IMR-90 (cell line): ENCODE data around the gene INF2. TPM values are rescaled to one million over a fixed set of nuclear protein-coding genes. Genes with fewer than 3 reads are reported as not detected.

Experiments
- ATAC-seq: fragments of 200-7000 bp; cut with Tn5 transposase; 2 replicates; pipeline ENCODE4 v1.9.1; 2020; ENCODE audit warnings: low read depth, mild to moderate bottlenecking, moderate library complexity
- BruUV-seq: library from RNA; stranded (reverse); fragments of 400-500 nt; replicated peaks from 2 replicates; lab custom pipeline; 2021; lab: Mats Ljungman, UMichigan
- CTCF ChIA-PET: fragments of 300-600 bp; formaldehyde crosslinking; extraction: SDS; loops from one replicate; lab custom pipeline; 2021; ENCODE audit warnings: antibody characterized with exemption; lab: Yijun Ruan, JAX
- POLR2A ChIA-PET: fragments of 300-600 bp; sonication (Branson Sonifier 250); formaldehyde crosslinking; loops from one replicate; lab custom pipeline; 2022; ENCODE audit warnings: antibody characterized with exemption; ENCODE audit not compliant: unreplicated experiment; lab: Charles Lee
- DNase-seq: peaks from one replicate; pipeline ENCODE4 v3.0.0; 2013
- H2AFZ ChIP-seq: replicated peaks from 2 replicates; pipeline ENCODE3; 2013; ENCODE audit warnings: low read length, mild to moderate bottlenecking; ENCODE audit not compliant: poor library complexity
- H2AK5ac ChIP-seq: 2 replicates; pipeline ENCODE4 v1.6.1; 2013; ENCODE audit warnings: low read depth, low read length, inconsistent platforms
- H2AK9ac ChIP-seq: replicated peaks from 2 replicates; pipeline ENCODE3; 2013; ENCODE audit warnings: mild to moderate bottlenecking, low read depth, low read length, moderate library complexity; ENCODE audit not compliant: poor library complexity
- H2BK120ac ChIP-seq: 2 replicates; pipeline ENCODE4 v1.6.1; 2013; ENCODE audit warnings: low read depth, low read length, inconsistent platforms
- H2BK15ac ChIP-seq: 3 replicates; pipeline ENCODE4 v1.6.1; 2013; ENCODE audit warnings: low read depth, low read length, inconsistent platforms
- H2BK20ac ChIP-seq: 2 replicates; pipeline ENCODE4 v1.6.1; 2013; ENCODE audit warnings: low read depth, mild to moderate bottlenecking, inconsistent platforms, low read length, moderate library complexity
- H2BK5ac ChIP-seq: 2 replicates; pipeline ENCODE4 v1.6.1; 2013; ENCODE audit warnings: mild to moderate bottlenecking, low read depth, low read length, inconsistent platforms; ENCODE audit not compliant: poor library complexity, severe bottlenecking
- H3K14ac ChIP-seq: replicated peaks from 2 replicates; pipeline ENCODE4 v1.6.1; 2013; ENCODE audit warnings: low read depth, low read length, inconsistent platforms
- H3K18ac ChIP-seq: 2 replicates; pipeline ENCODE4 v1.6.1; 2013; ENCODE audit warnings: low read depth, low read length, control low read depth
- H3K23ac ChIP-seq: 2 replicates; pipeline ENCODE4 v1.6.1; 2013; ENCODE audit warnings: low read depth, low read length, inconsistent platforms
- H3K27ac ChIP-seq: 2 replicates; pipeline ENCODE4 v1.5.1; 2013; ENCODE audit warnings: mild to moderate bottlenecking, control low read depth, low read length; ENCODE audit not compliant: insufficient read depth
- H3K27me3 ChIP-seq: 2 replicates; pipeline ENCODE4 v1.6.1; 2013; ENCODE audit warnings: low read length; ENCODE audit not compliant: control insufficient read depth, insufficient read depth
- H3K36me3 ChIP-seq: 2 replicates; pipeline ENCODE4 v1.6.1; 2013; ENCODE audit warnings: low read length, mixed read lengths; ENCODE audit not compliant: control insufficient read depth, insufficient read depth
- H3K4ac ChIP-seq: 2 replicates; pipeline ENCODE4 v1.6.1; 2013; ENCODE audit warnings: low read depth, low read length, inconsistent platforms
- H3K4me1 ChIP-seq: 2 replicates; pipeline ENCODE4 v1.6.1; 2013; ENCODE audit warnings: low read length, mixed read lengths; ENCODE audit not compliant: control insufficient read depth, insufficient read depth
- H3K4me2 ChIP-seq: 2 replicates; pipeline ENCODE4 v1.6.1; 2013; ENCODE audit warnings: low read depth, mild to moderate bottlenecking, control low read depth, low read length, moderate library complexity
- H3K4me3 ChIP-seq: 2 replicates; pipeline ENCODE4 v1.5.1; 2013; ENCODE audit warnings: low read depth, mild to moderate bottlenecking, control low read depth, low read length, moderate library complexity; ENCODE audit not compliant: insufficient read depth
- H3K56ac ChIP-seq: 2 replicates; pipeline ENCODE4 v1.6.1; 2013; ENCODE audit warnings: low read length, inconsistent platforms; ENCODE audit not compliant: insufficient read depth; ENCODE audit errors: extremely low read depth
- H3K79me1 ChIP-seq, 2 experiments: 2 replicates each; pipeline ENCODE4 v1.6.1; 2013; ENCODE audit warnings: low read length in 2 of 2, inconsistent platforms in 1 of 2, low read depth in 1 of 2
- H3K9ac ChIP-seq: 2 replicates; pipeline ENCODE4 v1.6.1; 2013; ENCODE audit warnings: low read depth, low read length, control low read depth
- H3K9me1 ChIP-seq: 2 replicates; pipeline ENCODE4 v1.6.1; 2013; ENCODE audit warnings: low read length, inconsistent platforms; ENCODE audit not compliant: insufficient read depth
- H3K9me3 ChIP-seq: 2 replicates; pipeline ENCODE4 v1.6.1; 2013; ENCODE audit warnings: low read length; ENCODE audit not compliant: control insufficient read depth, insufficient read depth
- H4K20me1 ChIP-seq: 2 replicates; pipeline ENCODE4 v1.6.1; 2013; ENCODE audit warnings: low read length, inconsistent platforms; ENCODE audit not compliant: insufficient read depth
- H4K5ac ChIP-seq: 2 replicates; pipeline ENCODE4 v1.6.1; 2013; ENCODE audit warnings: mild to moderate bottlenecking, low read depth, low read length, control low read depth
- H4K8ac ChIP-seq, 2 experiments: 2 replicates each; pipeline ENCODE4 v1.6.1; 2013; ENCODE audit warnings: low read depth in 2 of 2, low read length in 2 of 2, control low read depth in 1 of 2, inconsistent platforms in 1 of 2
- H4K91ac ChIP-seq: 2 replicates; pipeline ENCODE4 v1.6.1; 2013; ENCODE audit warnings: low read depth, low read length, inconsistent platforms; ENCODE audit not compliant: insufficient read depth
- CEBPB ChIP-seq: IDR thresholded peaks from 2 replicates; pipeline ENCODE4 v1.6.1; 2012; ENCODE audit warnings: low read depth, low read length, improper control_type of control experiment
- MAZ ChIP-seq: IDR thresholded peaks from 2 replicates; pipeline ENCODE4 v1.6.1; 2012; ENCODE audit warnings: low read depth, mild to moderate bottlenecking, low read length, improper control_type of control experiment, moderate library complexity, borderline replicate concordance
- WGBS, 2 experiments: methylation state at CpG; one replicate each; pipeline versions ENCODE4 v1.1.5 to v1.1.7; 2013; ENCODE audit warnings: missing lambda C conversion rate in 2 of 2; ENCODE audit not compliant: insufficient read length in 1 of 2; ENCODE audit errors: extremely low coverage in 2 of 2; 5-methylcytosine and 5-hydroxymethylcytosine counted together
- dilution Hi-C: fragments of 300-500 bp; cut with HindIII; formaldehyde crosslinking; loops from one replicate; pipeline ENCODE4 v1.14.3; 2018; ENCODE audit warnings: low sequenced_read_pairs; ENCODE audit not compliant: unreplicated experiment
- in situ Hi-C: fragments of 300-500 bp; cut with MboI; formaldehyde crosslinking; loops from 3 replicates; pipeline ENCODE4 v1.14.3; 2019; ENCODE audit warnings: low sequenced_read_pairs, inconsistent platforms, mixed read lengths
- intact Hi-C: fragments of 100-400 bp; cut with micrococcal nuclease; formaldehyde crosslinking; loops from 2 replicates; pipeline ENCODE4 v1.10.0; 2022
- polyA plus RNA-seq, 3 experiments: library from polyadenylated mRNA; depleted of rRNA; stranded (reverse); fragments of >200 nt; gene quantifications; 2 replicates each; pipeline ENCODE4 v1.2.3, GENCODE V29; 2012; ENCODE audit warnings: low replicate concordance in 1 of 3
- total RNA-seq: library from RNA; depleted of rRNA; stranded (reverse); fragments of >200 nt; gene quantifications from 2 replicates; pipeline ENCODE4 v1.2.3, GENCODE V29; 2012

INF2 gene
- total and polyA plus RNA-seq, 2 of the 4 experiments (the other 2 are of a cell fraction) = 16.8 to 62.1 TPM

DNA sequence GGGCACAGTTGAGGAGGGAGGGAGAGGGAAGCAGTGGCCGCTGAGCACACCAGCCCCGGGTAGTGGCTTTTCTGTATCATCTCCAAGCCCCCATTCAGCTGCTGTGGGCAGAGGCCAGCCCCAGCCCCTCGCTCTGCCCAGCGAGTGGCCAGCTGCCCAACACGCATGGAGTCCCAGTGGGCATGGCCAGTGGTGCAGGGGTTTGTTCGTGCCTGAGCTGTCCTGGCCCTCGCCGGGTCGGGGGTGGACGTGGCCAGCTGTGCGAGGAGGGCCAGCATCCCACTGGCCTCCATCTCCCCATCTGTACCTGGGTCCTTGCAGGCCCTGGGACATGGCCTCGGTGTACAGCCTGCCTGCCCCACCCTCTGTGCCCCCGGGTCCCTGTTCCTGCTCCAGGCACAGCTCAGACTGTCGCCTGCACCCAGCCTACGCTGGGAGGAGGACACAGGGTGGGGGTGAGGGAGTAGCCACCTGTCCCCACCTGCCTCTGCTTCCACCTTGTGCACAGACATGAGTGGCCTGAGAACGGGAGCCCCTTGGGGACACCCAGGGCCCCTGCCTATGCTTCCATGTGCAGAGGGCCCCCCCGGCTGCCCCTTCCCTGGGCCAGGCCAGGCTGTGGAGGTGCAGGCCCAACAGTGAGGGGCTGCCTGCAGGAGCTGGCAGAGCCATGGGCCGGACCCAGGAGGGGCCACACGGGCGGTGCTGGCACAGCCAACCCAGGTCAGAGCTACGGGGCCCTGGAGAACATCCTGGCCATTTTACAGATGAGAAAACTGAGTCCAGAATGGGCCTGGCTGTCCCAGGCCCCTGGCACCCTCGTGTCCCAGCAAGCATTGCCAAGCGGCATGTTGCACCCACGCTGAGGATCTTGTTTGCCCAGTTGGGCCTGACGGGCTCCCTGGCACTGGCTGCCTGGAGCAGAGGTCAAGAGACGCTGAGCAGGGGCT is 4.3 kb downstream of the INF2 start:
- Histone ChIP-seq H2BK5ac (no peak overlapping the region), H2BK20ac (no peak overlapping the region), H4K5ac (no peak overlapping the region), H3K4me2 (no peak overlapping the region), H3K9me3 (no peaks in the 10 kb centered on the region), H3K18ac (no peak overlapping the region), H3K56ac (no peak overlapping the region), H3K9ac (no peak overlapping the region), H2AFZ (no peak overlapping the region), H2AK9ac (no peak overlapping the region), H3K14ac (no peak overlapping the region), H3K4ac (no peak overlapping the region), H2BK15ac (no peak overlapping the region), H3K23ac (no peak overlapping the region), H2AK5ac (no peak overlapping the region), H4K20me1 (peaks cover 87% of the 10 kb centered on the region), H3K36me3 (peaks cover 36% of the 10 kb centered on the region), H3K27me3 (no peaks in the 10 kb centered on the region), H3K27ac (no peak overlapping the region), H4K8ac (no peak overlapping the region), H4K91ac (no peak overlapping the region), H3K79me1 (peaks cover 12 to 72% of the 10 kb centered on the region in 2 experiments), H2BK120ac (no peak overlapping the region), H3K9me1 (peaks cover 5% of the 10 kb centered on the region; the same call in 1 of the 2 replicates), H3K4me3 (no peak overlapping the region), H3K4me1 (peaks cover 47% of the 10 kb centered on the region)
- no TSS peak for BruUV-seq
- no peak for ATAC-seq
- ChIA-PET POLR2A (no interaction called here), CTCF (no interaction called here)
- TF ChIP-seq MAZ = no peak
- TF ChIP-seq CEBPB = no peak
- dilution Hi-C loops = no loop called here
- no peak for DNase-seq
- in situ Hi-C loops = no loop called here
- intact Hi-C loops = no loop called here
- WGBS, 2 experiments = 95% methylated on average over 17 of the region's 26 CpGs; no CpG with 5 or more reads in 1 of the 2 experiments
